Loucy (cell line): Measurements from ENCODE around the gene OR52K2.
"Not testable (repeated sequence)": the region's sequence is repeated elsewhere in the genome, so short reads cannot be mapped to it uniquely, and the experiment has no call there.

Experiments
- CTCF ChIP-seq: fragments of 200-600 bp; sonication (generic); conservative IDR thresholded peaks from 2 replicates; pipeline ENCODE4 v1.5.1; 2014; ENCODE audit warnings: mild to moderate bottlenecking, antibody characterized with exemption, low read length
- EZH2phosphoT487 ChIP-seq: fragments of 200-600 bp; IDR thresholded peaks from 2 replicates; pipeline ENCODE4 v1.6.1; 2018; ENCODE audit warnings: antibody characterized with exemption, mild to moderate bottlenecking, moderate library complexity, borderline replicate concordance

- not testable (repeated sequence) for TF ChIP-seq CTCF, EZH2phosphoT487
Measured at GRCh38 chr11:4491405-4491804, 42.3 kb downstream of the OR52K2 start.
